HG03064 (cell line): ENCODE results near the gene TRAPPC3.

Source experiments
- ATAC-seq: cut with Tn5 transposase; IDR thresholded peaks from one replicate; pipeline ENCODE4 v1.9.1; 2021; ENCODE audit warnings: low read depth; ENCODE audit not compliant: unreplicated experiment

Gene TRAPPC3

GRCh38 chr1:36128905-36129206, 20.4 kb downstream of the TRAPPC3 start:
- no peak for ATAC-seq

- ATAC-seq: no peak
These were observed 21.0 kb downstream of the TRAPPC3 start for GRCh38 chr1:36128126-36128904.

- ATAC-seq: no peak
These were observed 22.3 kb downstream of the TRAPPC3 start for GRCh38 chr1:36126797-36127500.

- no peak for ATAC-seq
These were observed 23.1 kb downstream of the TRAPPC3 start for GRCh38 chr1:36126005-36126716.

- no peak for ATAC-seq
These were observed 23.9 kb downstream of the TRAPPC3 start, which contains the start of gene COL8A2 for GRCh38 chr1:36125129-36125991. Gene COL8A2, minus strand, starts transcription at chr1:36125222. Its CDS starts 24,980 bp downstream, at chr1:36100242.

GRCh38 chr1:36124404-36125128, 24.7 kb downstream of the TRAPPC3 start:
- ATAC-seq: no peak

GRCh38 chr1:36123356-36123755, 25.9 kb downstream of the TRAPPC3 start:
- ATAC-seq: no peak

- no peak for ATAC-seq
These were observed 26.9 kb downstream of the TRAPPC3 start for GRCh38 chr1:36122062-36123030.

GRCh38 chr1:36119456-36119855, 29.8 kb downstream of the TRAPPC3 start:
- no peak for ATAC-seq

GRCh38 chr1:36118447-36119204, 30.7 kb downstream of the TRAPPC3 start:
- no peak for ATAC-seq

GRCh38 chr1:36116901-36117300, 32.4 kb downstream of the TRAPPC3 start:
- ATAC-seq: no peak

GRCh38 chr1:36115931-36116330, 33.4 kb downstream of the TRAPPC3 start:
- no peak for ATAC-seq

GRCh38 chr1:36115200-36115669, 34.1 kb downstream of the TRAPPC3 start:
- ATAC-seq: no peak

- no peak for ATAC-seq
These were observed 34.9 kb downstream of the TRAPPC3 start for GRCh38 chr1:36114371-36114770.

GRCh38 chr1:36112823-36113222, 36.5 kb downstream of the TRAPPC3 start:
- ATAC-seq: no peak

GRCh38 chr1:36111151-36111550, 38.1 kb downstream of the TRAPPC3 start:
- no peak for ATAC-seq

GRCh38 chr1:36109041-36109679, 40.1 kb downstream of the TRAPPC3 start:
- no peak for ATAC-seq
